Suprapubic skin (tissue), 4 donors: ENCODE results near the gene KDM4B.

Experiments
- CTCF ChIP-seq, 2 donors: fragments of 200-600 bp in 1 of 2; fragments of 450-650 bp in 1 of 2; sonication (generic) in 1 of 2; IDR thresholded peaks; one replicate each; pipeline ENCODE4 v1.5.1; 2016 to 2019; ENCODE audit warnings: antibody characterized with exemption in 2 of 2, mild to moderate bottlenecking in 1 of 2, moderate library complexity in 1 of 2
- EP300 ChIP-seq: sonication (generic); formaldehyde crosslinking; IDR thresholded peaks from one replicate; pipeline ENCODE4 v1.6.1; 2017; ENCODE audit warnings: antibody characterized with exemption
- POLR2A ChIP-seq, 2 donors: fragments of 450-650 bp; IDR thresholded peaks; one replicate each; pipeline ENCODE4 v1.6.1; 2017; ENCODE audit warnings: antibody characterized with exemption in 2 of 2, mild to moderate bottlenecking in 2 of 2, moderate library complexity in 2 of 2
- POLR2AphosphoS5 ChIP-seq, 3 donors: sonication (generic); formaldehyde crosslinking; IDR thresholded peaks; one replicate each; pipeline ENCODE4 v1.6.1; 2017; ENCODE audit warnings: antibody characterized with exemption in 3 of 3

- TF ChIP-seq EP300 (no peak), CTCF (IDR thresholded peaks at IDR 0.05) (no peak), POLR2AphosphoS5 (IDR thresholded peaks at IDR 0.05) (no peak), POLR2A (IDR thresholded peaks at IDR 0.05) (no peak)
Measured at GRCh38 chr19:5191091-5191490, 222.2 kb downstream of the KDM4B start.
